Glutamatergic neuron (in vitro differentiated cells): Measurements from ENCODE around the gene BCLAF1. TPM values are rescaled to one million over a fixed set of nuclear protein-coding genes. Genes with fewer than 3 reads are reported as not detected.

Source experiments
- DNase-seq: peaks from one replicate; pipeline ENCODE4 v3.0.0; 2022
- H3K27ac Mint-ChIP-seq: one replicate; pipeline ENCODE4 v1.8.0; 2020; ENCODE audit warnings: mild to moderate bottlenecking, mixed read lengths, inconsistent platforms; ENCODE audit not compliant: unreplicated experiment
- H3K27me3 Mint-ChIP-seq: one replicate; pipeline ENCODE4 v1.8.0; 2020; ENCODE audit warnings: mild to moderate bottlenecking, moderate library complexity, mixed read lengths, inconsistent platforms; ENCODE audit not compliant: unreplicated experiment
- H3K36me3 Mint-ChIP-seq: one replicate; pipeline ENCODE4 v1.8.0; 2020; ENCODE audit warnings: mild to moderate bottlenecking, mixed read lengths, inconsistent platforms; ENCODE audit not compliant: unreplicated experiment
- H3K4me1 Mint-ChIP-seq: one replicate; pipeline ENCODE4 v1.8.0; 2020; ENCODE audit warnings: mild to moderate bottlenecking, low read depth, mixed read lengths, inconsistent platforms; ENCODE audit not compliant: unreplicated experiment
- H3K4me3 Mint-ChIP-seq: one replicate; pipeline ENCODE4 v1.8.0; 2020; ENCODE audit warnings: mild to moderate bottlenecking, mixed read lengths, inconsistent platforms; ENCODE audit not compliant: unreplicated experiment
- H3K9me3 Mint-ChIP-seq: one replicate; pipeline ENCODE4 v1.8.0; 2020; ENCODE audit warnings: mild to moderate bottlenecking, moderate library complexity, mixed read lengths, inconsistent platforms; ENCODE audit not compliant: unreplicated experiment
- total RNA-seq: library from RNA; stranded (reverse); fragmentation: NEBNext Ultra II Directional; extraction: Animal tissue kit (Norgen Biotek cat#: 25700); gene quantifications from one replicate; pipeline ENCODE4 v1.2.1, GENCODE V29; 2021; ENCODE audit not compliant: unreplicated experiment
- TF ChIP-seq, protein P1 (sequence below): fragments of 200-600 bp; sonication (generic); IDR thresholded peaks from one replicate; pipeline ENCODE4 v1.5.0; 2021; ENCODE audit not compliant: partially characterized antibody, unreplicated experiment

The BCLAF1 gene
- total RNA-seq, 1 donor from 2014 or later, result 179 TPM

DNA sequence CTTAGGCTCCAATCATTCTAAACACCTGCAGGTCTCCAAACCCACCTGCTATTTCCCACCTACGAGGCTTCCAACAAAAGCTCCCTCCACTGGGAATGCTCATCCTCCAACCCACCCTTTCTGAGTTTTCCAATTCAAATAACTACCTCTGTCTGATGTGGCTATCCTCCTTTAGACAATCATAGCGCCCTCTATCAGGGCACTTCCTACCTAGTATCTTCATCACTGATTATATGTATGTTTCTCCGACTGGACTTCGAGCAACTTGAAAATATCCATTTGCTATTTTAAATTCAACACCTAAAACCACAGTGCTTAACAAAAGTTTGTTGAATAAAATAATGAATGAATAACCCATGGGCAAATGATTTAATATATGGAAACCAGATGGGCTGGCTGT, 80.9 kb downstream of the BCLAF1 start:
- no peak for DNase-seq
- H3K36me3 Mint-ChIP-seq, result no peaks in the 10 kb centered on the region
- H3K27me3 Mint-ChIP-seq, result peaks cover 2% of the 10 kb centered on the region
- H3K4me1 Mint-ChIP-seq, result no peaks in the 10 kb centered on the region
- no peak overlapping the region for H3K4me3 Mint-ChIP-seq
- H3K9me3 Mint-ChIP-seq, result no peaks in the 10 kb centered on the region
- TF ChIP-seq, protein P1, sequence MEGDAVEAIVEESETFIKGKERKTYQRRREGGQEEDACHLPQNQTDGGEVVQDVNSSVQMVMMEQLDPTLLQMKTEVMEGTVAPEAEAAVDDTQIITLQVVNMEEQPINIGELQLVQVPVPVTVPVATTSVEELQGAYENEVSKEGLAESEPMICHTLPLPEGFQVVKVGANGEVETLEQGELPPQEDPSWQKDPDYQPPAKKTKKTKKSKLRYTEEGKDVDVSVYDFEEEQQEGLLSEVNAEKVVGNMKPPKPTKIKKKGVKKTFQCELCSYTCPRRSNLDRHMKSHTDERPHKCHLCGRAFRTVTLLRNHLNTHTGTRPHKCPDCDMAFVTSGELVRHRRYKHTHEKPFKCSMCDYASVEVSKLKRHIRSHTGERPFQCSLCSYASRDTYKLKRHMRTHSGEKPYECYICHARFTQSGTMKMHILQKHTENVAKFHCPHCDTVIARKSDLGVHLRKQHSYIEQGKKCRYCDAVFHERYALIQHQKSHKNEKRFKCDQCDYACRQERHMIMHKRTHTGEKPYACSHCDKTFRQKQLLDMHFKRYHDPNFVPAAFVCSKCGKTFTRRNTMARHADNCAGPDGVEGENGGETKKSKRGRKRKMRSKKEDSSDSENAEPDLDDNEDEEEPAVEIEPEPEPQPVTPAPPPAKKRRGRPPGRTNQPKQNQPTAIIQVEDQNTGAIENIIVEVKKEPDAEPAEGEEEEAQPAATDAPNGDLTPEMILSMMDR, result no peak
- H3K27ac Mint-ChIP-seq, result no peak overlapping the region

Other genes starting within 250 kb of the BCLAF1 start
- 1.9 TPM for gene MTFR2, start 39.5 kb downstream of the BCLAF1 start, total RNA-seq